ENCODE measurements around the gene SELENOV.

GRCh38 chr19:39550197-39550596 is 35.3 kb downstream of the SELENOV start:
- no peak for TF ChIP-seq POLR2A (IDR thresholded peaks at IDR 0.05)
- no peak for TF ChIP-seq CTCF (IDR thresholded peaks at IDR 0.05)
